ENCODE results near the gene PLXNA2.

PLXNA2 gene

DNA sequence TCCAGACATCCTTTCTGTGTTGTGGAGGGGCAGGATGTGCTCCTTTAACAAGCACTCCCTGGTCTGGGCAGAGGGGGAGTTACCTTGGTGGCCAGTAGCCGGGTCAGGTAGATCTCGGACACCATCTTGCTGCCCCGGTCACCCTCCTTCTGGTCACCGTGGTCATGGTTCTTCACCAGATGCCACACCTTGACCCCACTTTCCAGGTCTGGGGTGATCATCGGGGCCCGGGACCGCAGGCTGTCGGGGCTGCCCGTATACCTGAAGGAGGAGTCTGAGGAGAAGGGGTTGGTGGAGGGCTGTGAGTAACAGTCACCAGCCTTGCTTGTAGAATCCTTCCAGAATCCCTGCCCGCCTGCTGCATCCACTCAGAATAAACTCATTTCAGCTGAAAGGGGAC, 210.9 kb downstream of the PLXNA2 start:
- no peak for DNase-seq

GRCh38 chr1:208031932-208032320, 212.3 kb downstream of the PLXNA2 start:
- no peak for DNase-seq

DNA sequence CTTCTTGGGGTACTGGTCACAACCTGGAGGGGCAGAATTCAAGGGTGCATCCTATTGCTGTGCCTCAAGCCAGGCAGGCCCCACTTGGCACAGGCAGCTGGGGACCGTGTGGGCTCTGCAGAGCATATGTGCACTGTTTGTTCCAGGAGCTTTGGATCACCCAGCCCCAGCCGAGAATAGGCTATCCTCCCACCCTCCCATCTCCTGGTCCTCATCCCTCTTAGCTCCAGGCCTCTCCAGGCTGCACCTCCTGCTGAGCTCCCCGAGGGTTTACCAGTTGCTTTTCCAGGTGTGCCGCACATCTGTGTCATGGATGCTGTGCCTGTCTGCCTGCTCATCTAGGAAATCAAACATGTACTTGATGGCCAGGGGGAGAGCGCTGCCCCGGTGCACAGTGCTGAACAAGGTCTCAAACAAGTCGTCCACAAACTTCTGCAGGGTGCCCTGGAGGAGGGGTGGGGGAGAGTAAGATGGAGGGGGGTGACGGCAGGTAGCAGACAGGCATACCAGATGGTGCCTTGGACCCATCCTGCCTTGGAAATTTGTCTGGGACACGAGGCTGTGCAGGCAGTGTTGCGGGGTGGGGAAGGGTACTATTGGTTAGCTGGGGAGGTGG, 212.8 kb downstream of the PLXNA2 start:
- no peak for DNase-seq

GRCh38 chr1:208030288-208031091, 213.7 kb downstream of the PLXNA2 start:
- DNase-seq = no peak

GRCh38 chr1:208029381-208030287, 214.6 kb downstream of the PLXNA2 start:
- no peak for DNase-seq

- no peak for DNase-seq
Measured at GRCh38 chr1:208028526-208028925, 215.7 kb downstream of the PLXNA2 start.

- DNase-seq = no peak
Measured at GRCh38 chr1:208027861-208028260, 216.3 kb downstream of the PLXNA2 start.

- no peak for DNase-seq
Measured at GRCh38 chr1:208026880-208027438, 217.2 kb downstream of the PLXNA2 start.

DNA sequence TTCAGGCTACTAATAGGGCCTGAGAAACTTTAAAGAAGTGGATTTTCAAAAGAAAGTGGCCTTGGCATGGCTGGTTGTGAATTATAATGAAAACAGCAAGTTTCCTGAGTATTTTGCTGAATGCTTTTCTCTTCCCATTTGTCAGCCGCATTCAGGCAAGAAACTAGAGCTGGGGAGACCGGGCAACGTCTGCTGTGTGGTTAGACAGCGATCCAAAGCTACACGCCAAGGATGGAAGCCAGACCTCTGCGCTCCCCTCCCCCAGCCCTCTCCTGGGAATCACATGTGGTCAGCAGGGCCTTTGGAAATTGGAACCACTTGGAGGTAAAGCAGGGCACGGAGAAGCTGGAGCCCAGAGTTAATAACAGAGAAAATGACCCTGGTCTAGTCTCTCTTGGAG, 219.2 kb downstream of the PLXNA2 start:
- no peak for DNase-seq

- DNase-seq = no peak
Measured at GRCh38 chr1:208024406-208024805, 219.8 kb downstream of the PLXNA2 start.

GRCh38 chr1:208019257-208019656, 224.9 kb downstream of the PLXNA2 start:
- DNase-seq = no peak

DNA sequence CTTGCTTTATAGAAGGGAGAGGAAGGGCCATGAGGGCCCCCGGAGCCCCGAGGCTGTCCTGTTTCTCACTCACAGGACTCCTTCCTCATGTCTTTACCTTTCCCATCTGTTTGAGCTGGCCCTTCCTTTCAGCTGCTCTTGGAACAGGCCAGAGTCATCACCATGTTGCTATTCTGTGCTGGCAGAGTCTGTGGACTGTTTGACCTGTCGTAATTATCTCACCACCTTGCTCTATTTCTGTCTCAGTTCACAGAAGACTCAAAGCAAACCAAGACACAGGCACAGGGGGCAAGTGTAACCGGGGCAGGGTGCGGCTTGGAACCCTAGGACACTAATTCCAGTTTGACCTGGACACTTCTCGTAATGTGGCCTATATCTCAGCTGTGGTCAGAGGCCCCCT, 228.9 kb downstream of the PLXNA2 start:
- DNase-seq = no peak

DNA sequence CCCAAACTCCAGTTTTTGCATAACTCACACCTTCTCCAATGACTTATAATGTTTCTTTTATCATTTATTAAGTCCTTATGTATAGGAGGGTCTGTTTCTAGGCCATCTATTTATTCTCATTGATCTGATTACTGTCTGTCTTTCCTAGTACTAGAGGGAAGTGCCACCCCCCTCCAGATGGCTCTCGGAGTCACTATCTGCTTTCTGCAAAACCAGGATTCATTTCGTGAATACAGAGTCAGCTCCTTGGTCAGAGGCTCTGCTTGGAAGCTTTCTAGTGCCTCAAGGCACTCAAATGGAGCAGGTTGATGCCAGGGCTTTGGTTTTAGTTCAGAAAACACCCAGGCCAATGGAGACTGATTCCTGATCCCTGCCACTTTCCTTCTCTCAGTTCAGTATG, 231.0 kb downstream of the PLXNA2 start:
- DNase-seq = no peak

DNA sequence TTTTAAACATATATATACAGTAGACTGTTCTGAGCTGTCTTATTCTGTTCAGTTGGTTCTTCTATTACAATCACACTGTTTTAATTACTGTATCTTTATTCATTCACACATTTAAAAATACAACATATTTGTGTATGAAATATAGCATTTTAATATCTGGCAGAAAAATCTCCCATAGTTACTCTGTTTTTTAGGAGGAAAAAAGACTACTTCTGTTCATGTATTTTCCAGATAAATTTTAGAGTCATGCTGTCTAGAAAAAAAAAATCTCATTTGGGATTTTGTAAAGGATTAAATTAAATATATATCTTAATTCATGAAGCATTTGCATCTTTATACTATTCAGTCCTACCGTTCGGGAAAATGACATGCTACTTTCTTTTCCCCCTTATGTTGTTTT, 231.5 kb downstream of the PLXNA2 start:
- DNase-seq = no peak

DNA sequence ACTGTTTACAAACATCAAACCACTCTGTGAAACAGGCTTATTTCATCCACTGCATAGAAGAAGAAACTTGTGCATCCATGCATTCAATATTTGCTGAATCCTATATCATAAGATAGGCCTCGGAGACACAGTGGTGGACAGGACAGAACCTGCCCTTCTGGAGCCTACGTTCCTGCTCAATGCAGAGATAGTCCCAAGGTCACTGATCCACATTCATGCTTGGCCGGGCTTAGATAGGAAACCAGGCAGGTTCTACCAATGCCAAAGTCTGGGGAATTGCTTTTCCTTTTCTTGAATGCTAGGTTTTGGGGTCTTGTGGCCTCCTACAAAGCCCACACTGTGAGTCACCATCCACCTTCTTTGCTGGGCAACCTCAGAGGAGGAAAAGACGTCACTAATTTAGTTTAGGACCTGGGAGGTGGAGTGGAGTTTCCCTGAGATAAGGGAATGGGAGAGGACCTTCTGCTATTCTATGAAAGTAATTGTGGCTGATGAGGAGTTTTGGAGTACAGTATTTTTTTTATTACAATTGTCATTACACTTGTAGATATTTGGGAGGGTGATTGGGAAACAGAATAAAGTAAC, 233.6 kb downstream of the PLXNA2 start:
- no peak for DNase-seq

DNA sequence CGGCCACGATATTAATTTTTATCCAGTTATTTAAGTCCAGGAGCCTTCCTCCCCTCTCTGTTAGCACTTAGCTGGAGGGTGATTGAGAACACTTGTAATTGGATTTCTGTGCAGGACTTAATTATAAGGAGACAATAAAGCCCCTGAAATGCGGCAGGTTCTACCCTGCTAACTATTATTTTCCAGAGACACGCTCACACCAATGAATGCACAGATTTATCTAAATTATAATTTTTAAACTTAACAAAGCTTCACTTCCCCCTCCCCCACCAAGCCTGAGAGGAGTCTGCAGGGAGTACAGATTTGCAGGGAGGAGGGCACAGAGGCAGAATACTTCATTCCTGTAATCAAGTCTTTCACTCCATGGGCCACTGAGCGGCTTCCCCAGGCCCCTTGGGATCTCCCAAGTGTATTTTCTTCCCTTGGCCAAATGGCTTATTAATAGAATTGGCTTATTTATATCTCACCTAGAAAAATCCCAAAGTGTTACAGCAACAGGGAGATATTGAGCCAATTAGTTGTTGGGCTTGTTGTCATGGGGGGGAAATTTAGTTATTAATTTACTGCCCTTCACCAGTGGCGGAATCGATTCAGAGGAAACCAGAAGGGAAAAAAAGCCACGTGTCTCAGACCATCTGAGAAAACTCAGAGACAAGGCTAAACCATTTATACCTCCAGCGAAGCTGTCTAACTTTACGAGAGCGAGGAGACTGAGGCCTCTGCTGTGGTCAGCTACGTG, 234.3 kb downstream of the PLXNA2 start:
- no peak for DNase-seq

GRCh38 chr1:208009303-208009702, 234.9 kb downstream of the PLXNA2 start:
- DNase-seq = no peak

DNA sequence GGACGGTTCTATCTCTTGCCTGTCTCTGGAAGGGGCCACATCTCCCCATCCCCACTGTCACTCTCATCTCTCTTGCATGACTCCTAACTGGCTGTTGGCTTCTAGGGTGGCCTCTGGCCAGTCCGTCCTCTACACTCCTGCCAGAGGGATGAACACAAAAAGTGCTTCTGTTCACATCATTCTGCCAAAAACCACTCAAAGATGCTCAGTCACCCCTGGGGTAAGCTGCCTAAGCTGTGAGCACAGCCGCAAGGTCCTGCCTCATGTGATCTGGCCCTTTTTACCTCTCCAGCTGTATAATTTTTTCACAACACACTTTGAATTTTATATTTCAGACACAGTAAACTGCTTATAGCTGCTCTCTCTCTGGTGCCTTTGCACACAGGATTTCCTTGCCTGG, 235.7 kb downstream of the PLXNA2 start:
- DNase-seq = no peak

DNA sequence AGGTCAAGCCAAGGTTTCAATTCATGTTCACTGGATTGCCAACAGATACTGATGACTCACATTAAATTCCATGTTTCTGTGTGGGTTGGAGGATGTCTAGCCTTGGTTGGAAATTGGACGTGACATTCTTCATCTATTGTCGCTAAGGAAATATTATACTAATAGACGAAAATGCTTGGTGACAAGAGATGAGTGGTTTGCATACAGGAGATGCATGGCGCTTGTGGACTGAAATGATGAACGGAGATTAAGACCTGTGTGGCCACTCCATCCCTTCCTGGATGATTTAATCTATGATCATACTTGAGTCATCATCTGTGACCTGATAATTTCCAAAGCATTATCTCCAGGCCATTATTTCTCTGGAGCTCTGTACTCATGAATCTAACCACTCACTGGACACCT, 236.2 kb downstream of the PLXNA2 start:
- no peak for DNase-seq

GRCh38 chr1:208007319-208007937, 236.8 kb downstream of the PLXNA2 start:
- DNase-seq = no peak

- no peak for DNase-seq
Measured at GRCh38 chr1:208006258-208006920, 237.8 kb downstream of the PLXNA2 start.
